GM21619 (cell line): ENCODE data around the gene OR56A5.

ENCODE experiments used
- ATAC-seq: cut with Tn5 transposase; IDR thresholded peaks from one replicate; pipeline ENCODE4 v1.9.1; 2021; ENCODE audit not compliant: unreplicated experiment

OR56A5 gene

GRCh38 chr11:5933116-5933515 is 35.2 kb downstream of the OR56A5 start:
- ATAC-seq: no peak

- ATAC-seq: no peak
Measured at GRCh38 chr11:5932671-5933070, 35.6 kb downstream of the OR56A5 start.

GRCh38 chr11:5931061-5931460 is 37.2 kb downstream of the OR56A5 start:
- ATAC-seq: no peak

GRCh38 chr11:5930614-5931013 is 37.7 kb downstream of the OR56A5 start:
- ATAC-seq: no peak

DNA sequence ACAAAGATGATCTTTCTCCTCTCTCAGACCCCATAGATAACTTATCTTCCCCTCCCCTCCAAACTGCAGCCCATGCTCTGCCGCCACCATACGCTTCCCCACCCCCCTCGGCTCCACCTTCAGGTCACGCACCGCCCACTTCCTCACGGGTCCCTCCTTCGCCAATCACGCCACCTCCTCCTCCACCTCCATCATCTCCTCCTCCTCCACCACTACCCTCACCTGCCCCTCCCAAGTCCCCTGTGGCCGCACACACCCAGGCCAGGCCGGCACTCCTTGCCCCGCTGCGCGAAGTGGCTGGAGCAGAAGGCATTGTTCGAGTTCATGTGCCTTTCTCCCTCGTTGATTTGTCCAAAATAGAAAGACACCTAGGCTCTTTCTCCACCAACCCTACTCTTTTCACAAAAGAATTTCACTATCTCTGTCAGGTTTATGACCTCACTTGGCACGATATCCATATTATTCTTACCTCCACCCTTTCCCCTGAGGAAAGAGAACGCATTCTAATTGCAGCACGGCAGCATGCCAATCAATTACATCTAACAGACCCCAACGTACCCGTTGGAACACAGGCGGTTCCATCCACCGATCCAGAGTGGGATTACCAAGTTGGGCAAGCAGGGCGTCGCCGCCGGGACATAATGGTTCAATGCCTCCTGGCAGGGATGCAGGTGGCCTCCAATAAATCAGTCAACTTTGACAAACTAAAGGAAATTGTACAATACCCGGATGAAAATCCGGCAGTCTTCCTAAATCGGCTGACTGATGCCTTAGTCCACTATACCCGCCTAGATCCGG is 38.5 kb downstream of the OR56A5 start:
- ATAC-seq: no peak

GRCh38 chr11:5928811-5929210 is 39.5 kb downstream of the OR56A5 start:
- no peak for ATAC-seq

GRCh38 chr11:5928271-5928670 is 40.0 kb downstream of the OR56A5 start:
- ATAC-seq: no peak

DNA sequence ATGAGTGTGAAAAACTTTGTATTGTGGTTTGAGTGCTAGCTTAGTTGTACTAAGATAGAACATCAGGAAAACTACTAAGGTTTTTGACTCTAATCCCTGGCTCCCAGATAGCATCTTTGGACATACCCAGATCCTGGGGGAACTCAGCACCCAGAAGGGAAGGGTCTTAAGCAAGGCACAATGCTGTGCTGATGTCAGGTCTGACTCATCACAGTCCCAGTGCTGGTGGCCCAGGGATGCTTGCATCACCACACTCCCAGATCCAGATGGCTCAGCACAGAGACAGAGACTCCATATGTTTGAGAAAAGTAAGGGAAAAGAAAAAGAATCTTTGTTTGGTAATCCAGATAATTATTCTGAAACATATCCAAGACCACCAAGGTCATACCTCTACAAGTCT is 44.5 kb downstream of the OR56A5 start:
- peak; percentile 16 for ATAC-seq

DNA sequence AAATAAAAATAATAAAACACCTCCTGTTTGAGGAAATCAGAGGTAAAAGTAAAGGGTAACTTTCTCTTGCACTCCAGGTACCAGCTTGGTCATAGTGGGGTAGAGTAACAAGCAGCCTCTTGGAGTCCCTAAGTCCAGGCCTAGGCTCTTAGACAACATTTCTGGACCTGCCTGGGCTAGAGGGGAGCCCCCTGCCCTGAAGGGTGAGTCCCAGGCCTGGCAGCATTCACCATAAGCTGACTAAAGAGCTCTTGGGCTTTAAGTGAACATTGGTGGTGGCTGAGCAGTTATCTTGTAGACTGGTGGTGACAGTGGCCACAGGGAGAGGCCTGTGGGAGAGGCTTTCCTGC is 44.9 kb downstream of the OR56A5 start:
- ATAC-seq: peak; percentile 62

GRCh38 chr11:5922749-5923426 is 45.4 kb downstream of the OR56A5 start:
- ATAC-seq: peak; percentile 93
